Body of pancreas (tissue), 4 donors: Measurements from ENCODE around the gene C19orf33.

Source experiments
- POLR2A ChIP-seq, 3 donors: fragments of 450-650 bp; IDR thresholded peaks; one replicate each; pipeline ENCODE4 v1.6.1; 2016; ENCODE audit warnings: antibody characterized with exemption in 3 of 3, mild to moderate bottlenecking in 2 of 3
- TF ChIP-seq, protein P1 (sequence below), 7 experiments: fragments of 450-650 bp in 4 of 7; fragments of 200-600 bp in 3 of 7; sonication (generic) in 3 of 7; IDR thresholded peaks; one replicate each; pipeline ENCODE4 v1.5.1; 2016 to 2019; ENCODE audit warnings: antibody characterized with exemption in 7 of 7

- TF ChIP-seq POLR2A (IDR thresholded peaks at IDR 0.05), result no peak
- TF ChIP-seq, protein P1, sequence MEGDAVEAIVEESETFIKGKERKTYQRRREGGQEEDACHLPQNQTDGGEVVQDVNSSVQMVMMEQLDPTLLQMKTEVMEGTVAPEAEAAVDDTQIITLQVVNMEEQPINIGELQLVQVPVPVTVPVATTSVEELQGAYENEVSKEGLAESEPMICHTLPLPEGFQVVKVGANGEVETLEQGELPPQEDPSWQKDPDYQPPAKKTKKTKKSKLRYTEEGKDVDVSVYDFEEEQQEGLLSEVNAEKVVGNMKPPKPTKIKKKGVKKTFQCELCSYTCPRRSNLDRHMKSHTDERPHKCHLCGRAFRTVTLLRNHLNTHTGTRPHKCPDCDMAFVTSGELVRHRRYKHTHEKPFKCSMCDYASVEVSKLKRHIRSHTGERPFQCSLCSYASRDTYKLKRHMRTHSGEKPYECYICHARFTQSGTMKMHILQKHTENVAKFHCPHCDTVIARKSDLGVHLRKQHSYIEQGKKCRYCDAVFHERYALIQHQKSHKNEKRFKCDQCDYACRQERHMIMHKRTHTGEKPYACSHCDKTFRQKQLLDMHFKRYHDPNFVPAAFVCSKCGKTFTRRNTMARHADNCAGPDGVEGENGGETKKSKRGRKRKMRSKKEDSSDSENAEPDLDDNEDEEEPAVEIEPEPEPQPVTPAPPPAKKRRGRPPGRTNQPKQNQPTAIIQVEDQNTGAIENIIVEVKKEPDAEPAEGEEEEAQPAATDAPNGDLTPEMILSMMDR (IDR thresholded peaks at IDR 0.05), result no peak
These were observed 40.2 kb upstream of the C19orf33 start for GRCh38 chr19:38263689-38264485.
